ENCODE data around the gene FA2H.

DNA sequence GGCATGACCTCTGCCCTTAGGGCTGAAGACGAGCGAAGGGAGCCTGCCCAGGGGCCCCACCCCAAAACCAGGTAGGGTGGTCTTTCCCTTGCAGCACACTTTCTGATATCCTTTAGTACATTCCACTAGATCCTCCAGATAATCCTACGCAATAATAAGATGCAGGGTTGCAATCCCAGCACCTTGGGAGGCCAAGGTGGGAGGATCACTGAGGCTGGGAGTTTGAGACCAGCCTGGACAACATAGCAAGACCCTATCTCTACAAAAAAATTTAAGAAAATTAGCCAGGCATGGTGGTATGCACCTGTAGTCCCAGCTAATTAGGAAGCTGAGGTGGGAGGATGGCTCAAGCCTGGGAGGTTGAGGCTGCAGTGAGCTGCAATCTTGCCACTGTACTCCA, 39.1 kb downstream of the FA2H start:
- TF ChIP-seq CTCF (IDR thresholded peaks at IDR 0.05) (no peak), POLR2A (IDR thresholded peaks at IDR 0.05) (no peak)
